Tibial artery (tissue), 4 donors: ENCODE results near the gene CRYBB2.
"Not testable (repeated sequence)": the region's sequence is repeated elsewhere in the genome, so short reads cannot be mapped to it uniquely, and the experiment has no call there.

Experiments
- DNase-seq, 2 donors: peaks; one replicate each; pipeline ENCODE4 v3.0.0-alpha.2; 2019
- H3K27ac ChIP-seq, 2 donors: fragments of 200-600 bp; sonication (generic) in 1 of 2; 1 replicate in 1 of 2; 2 replicates in 1 of 2; pipeline ENCODE4 v1.5.1; 2018 to 2019; ENCODE audit warnings: mild to moderate bottlenecking in 1 of 2
- H3K27me3 ChIP-seq, 2 donors: fragments of 200-600 bp; sonication (generic) in 1 of 2; one replicate each; pipeline versions ENCODE4 v1.5.1 to v1.6.0; 2016 to 2019
- H3K36me3 ChIP-seq, 3 donors: fragments of 200-600 bp; sonication (generic) in 2 of 3; one replicate each; pipeline ENCODE4 v1.5.1; 2016 to 2019; ENCODE audit warnings: mild to moderate bottlenecking in 2 of 3
- H3K4me1 ChIP-seq, 4 donors: fragments of 200-600 bp; sonication (generic) in 2 of 4; 1 replicate in 3 of 4; 2 replicates in 1 of 4; pipeline ENCODE4 v1.5.1; 2016 to 2019
- H3K4me3 ChIP-seq, 2 donors: fragments of 200-600 bp; sonication (generic) in 1 of 2; 1 replicate in 1 of 2; 2 replicates in 1 of 2; pipeline ENCODE4 v1.5.1; 2018 to 2019; ENCODE audit warnings: mild to moderate bottlenecking in 2 of 2
- H3K9me3 ChIP-seq, 3 donors: fragments of 200-600 bp; sonication (generic) in 1 of 3; one replicate each; pipeline ENCODE4 v1.5.1; 2016 to 2019
- intact Hi-C: fragments of 100-400 bp; cut with DNase I; formaldehyde crosslinking; loops from one replicate; pipeline ENCODE4 v1.15.0; 2023; ENCODE audit warnings: low total_unique reads
- TF ChIP-seq, protein P1 (sequence below), 2 experiments: fragments of 200-600 bp in 1 of 2; fragments of 450-650 bp in 1 of 2; IDR thresholded peaks; one replicate each; pipeline ENCODE4 v1.5.1; 2017 to 2019; ENCODE audit warnings: antibody characterized with exemption in 2 of 2, mild to moderate bottlenecking in 1 of 2, moderate library complexity in 1 of 2

Gene CRYBB2

DNA sequence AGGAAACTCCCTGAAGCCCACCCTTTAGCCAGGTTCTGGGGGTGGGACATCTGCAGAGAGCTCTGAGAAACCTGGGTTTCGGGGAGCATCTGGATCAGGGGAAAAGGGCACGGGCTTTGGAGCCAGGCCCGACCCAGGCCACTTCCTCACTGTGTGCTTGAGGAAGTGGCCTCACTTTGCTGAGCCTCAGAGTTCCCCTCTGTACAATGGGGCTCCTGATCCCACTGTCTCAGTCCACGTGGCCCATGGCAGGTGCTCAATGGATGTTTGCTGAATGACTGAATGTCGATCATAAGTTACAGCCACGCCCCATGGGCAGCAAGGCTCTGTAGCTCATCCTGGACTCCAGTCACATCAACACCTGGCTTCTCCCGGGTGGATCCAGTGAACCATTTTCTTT lies 18.5 kb upstream of the CRYBB2 start:
- Histone ChIP-seq H3K36me3 (peaks cover 22 to 76% (median 51%) of the 10 kb centered on the region in 3 donors), H3K4me1 (no peaks in the 10 kb centered on the region), H3K4me3 (no peak overlapping the region), H3K9me3 (no peaks in the 10 kb centered on the region), H3K27ac (no peak overlapping the region), H3K27me3 (no peaks in the 10 kb centered on the region)
- TF ChIP-seq, protein P1, sequence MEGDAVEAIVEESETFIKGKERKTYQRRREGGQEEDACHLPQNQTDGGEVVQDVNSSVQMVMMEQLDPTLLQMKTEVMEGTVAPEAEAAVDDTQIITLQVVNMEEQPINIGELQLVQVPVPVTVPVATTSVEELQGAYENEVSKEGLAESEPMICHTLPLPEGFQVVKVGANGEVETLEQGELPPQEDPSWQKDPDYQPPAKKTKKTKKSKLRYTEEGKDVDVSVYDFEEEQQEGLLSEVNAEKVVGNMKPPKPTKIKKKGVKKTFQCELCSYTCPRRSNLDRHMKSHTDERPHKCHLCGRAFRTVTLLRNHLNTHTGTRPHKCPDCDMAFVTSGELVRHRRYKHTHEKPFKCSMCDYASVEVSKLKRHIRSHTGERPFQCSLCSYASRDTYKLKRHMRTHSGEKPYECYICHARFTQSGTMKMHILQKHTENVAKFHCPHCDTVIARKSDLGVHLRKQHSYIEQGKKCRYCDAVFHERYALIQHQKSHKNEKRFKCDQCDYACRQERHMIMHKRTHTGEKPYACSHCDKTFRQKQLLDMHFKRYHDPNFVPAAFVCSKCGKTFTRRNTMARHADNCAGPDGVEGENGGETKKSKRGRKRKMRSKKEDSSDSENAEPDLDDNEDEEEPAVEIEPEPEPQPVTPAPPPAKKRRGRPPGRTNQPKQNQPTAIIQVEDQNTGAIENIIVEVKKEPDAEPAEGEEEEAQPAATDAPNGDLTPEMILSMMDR (IDR thresholded peaks at IDR 0.05): no peak
- intact Hi-C loops: no loop called here
- no peak for DNase-seq

DNA sequence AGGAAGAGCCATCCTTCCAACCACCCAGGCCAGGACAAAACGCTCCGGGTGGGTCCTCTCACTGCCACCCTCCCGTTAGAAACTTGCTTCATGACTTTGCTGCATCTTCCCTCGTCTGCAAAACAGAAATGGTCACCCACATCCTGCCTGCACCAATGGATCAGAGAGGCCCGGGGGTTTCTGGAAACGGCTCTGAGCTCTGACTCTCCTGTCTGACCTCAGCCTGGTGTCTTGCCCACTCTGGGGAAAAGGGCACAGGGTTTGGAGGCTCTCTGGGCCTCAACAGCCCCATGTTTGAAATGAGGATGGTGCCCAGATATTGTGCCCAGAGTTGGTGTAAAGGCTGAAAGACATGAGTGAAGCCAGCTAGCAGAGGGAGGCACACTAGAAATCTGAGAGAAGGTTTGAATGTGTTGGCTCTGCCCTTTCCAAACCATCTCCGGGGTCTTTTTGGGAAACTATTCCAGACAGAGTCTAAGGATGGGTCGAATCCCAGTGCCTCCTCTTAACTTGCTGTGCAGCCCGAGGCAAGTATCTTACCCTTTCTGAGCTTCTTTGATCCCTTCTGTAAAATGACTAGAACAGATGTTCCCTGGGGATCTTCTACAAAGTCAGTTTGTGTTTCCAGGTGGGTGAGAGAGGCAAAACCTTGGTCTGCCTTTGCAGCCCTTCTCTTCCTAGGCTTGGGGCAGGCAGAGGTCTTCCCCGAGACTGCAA lies 17.7 kb upstream of the CRYBB2 start:
- intact Hi-C loops: no loop called here

DNA sequence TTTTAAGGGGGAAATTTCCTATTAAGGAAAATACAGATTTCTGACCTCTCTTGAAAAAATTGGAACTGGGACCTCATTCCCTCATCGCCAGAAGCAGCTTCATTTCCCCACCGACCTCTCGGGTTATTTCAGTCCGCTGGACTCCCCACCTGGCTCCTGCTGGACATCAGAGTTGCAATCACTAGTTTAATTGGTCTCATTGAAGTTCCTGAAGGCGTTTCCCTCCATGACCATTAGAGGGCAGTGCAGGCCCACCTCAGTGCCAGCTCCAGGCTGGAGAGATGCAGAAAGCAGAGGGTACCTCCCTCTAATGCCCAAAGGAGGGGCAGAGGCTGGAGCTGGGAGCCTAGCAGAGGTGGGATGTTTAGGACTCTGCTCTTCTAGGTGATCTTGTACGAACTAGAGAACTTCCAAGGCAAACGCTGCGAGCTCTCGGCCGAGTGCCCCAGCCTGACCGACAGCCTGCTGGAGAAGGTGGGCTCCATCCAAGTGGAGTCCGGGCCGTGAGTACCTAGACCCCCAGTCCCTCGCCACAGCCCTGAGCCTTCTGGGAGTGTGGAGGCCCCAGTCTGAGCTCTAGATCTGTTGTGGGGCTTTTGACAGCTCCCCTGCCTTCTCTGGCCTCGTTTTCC lies 17.0 kb upstream of the CRYBB2 start:
- Histone ChIP-seq H3K4me1 (no peaks in the 10 kb centered on the region), H3K9me3 (no peaks in the 10 kb centered on the region), H3K4me3 (no peak overlapping the region), H3K36me3 (peaks cover 16 to 62% (median 38%) of the 10 kb centered on the region in 3 donors), H3K27ac (no peak overlapping the region), H3K27me3 (no peaks in the 10 kb centered on the region)
- DNase-seq: peak in 1 of 2 donors; percentile 55
- TF ChIP-seq, protein P1 (IDR thresholded peaks at IDR 0.05): peak; percentile 67 to 92
- intact Hi-C loops: no loop called here

More for the DNA sequence above, 17.7 kb upstream of the CRYBB2 start:
- Histone ChIP-seq H3K4me1 (no peaks in the 10 kb centered on the region), H3K27ac (no peak overlapping the region), H3K9me3 (no peaks in the 10 kb centered on the region), H3K4me3 (no peak overlapping the region), H3K27me3 (no peaks in the 10 kb centered on the region), H3K36me3 (peaks cover 20 to 69% (median 45%) of the 10 kb centered on the region in 3 donors)
- DNase-seq: no peak
- TF ChIP-seq, protein P1 (IDR thresholded peaks at IDR 0.05): no peak

DNA sequence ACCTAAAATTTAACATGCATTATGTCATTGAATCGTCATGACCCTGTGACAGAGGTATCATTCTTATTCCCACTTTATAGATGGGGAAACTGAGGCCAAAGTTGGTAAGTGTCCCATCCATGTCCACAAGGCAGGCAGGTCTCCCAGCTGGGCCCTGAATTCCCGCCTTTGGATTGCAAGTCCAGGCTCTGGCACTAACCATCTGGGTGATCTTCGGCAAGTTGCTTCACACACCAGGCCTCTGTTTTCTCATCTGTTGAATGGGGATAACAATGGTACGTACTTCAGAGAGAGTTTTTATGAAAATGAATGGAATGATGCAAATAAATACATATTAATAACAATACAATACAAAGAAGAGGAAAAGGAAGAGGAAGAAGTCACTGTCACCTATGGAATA lies 16.4 kb upstream of the CRYBB2 start:
- Histone ChIP-seq H3K36me3 (peaks cover 9 to 55% (median 31%) of the 10 kb centered on the region in 3 donors), H3K4me1 (no peaks in the 10 kb centered on the region), H3K27me3 (no peaks in the 10 kb centered on the region), H3K27ac (no peak overlapping the region), H3K4me3 (no peak overlapping the region), H3K9me3 (no peaks in the 10 kb centered on the region)
- intact Hi-C loops: no loop called here
- TF ChIP-seq, protein P1 (IDR thresholded peaks at IDR 0.05): no peak
- no peak for DNase-seq

DNA sequence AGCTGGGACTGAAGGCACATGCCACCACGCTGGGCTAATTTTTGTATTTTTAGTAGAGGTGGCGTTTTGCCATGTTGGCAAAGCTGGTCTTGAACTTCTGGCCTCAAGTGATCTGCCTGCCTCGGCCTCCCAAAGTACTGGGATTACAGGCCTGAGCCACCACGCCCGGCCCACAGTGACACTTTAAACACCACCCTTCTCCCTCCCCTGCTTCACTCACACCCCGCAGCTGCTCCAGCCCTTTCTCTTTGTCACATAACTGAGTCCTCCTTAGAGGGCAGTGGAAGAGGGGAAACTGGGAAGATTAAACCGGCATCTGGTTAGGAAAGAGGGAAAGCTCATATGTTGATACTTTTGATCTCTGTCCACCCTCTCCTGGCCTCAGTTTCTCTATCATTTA lies 14.9 kb upstream of the CRYBB2 start:
- H3K4me3 ChIP-seq, H3K27ac ChIP-seq, DNase-seq, H3K4me1 ChIP-seq, intact Hi-C loops, H3K9me3 ChIP-seq, H3K27me3 ChIP-seq: not testable (repeated sequence)
- peaks cover 9 to 42% (median 22%) of the 10 kb centered on the region in 3 donors for H3K36me3 ChIP-seq

DNA sequence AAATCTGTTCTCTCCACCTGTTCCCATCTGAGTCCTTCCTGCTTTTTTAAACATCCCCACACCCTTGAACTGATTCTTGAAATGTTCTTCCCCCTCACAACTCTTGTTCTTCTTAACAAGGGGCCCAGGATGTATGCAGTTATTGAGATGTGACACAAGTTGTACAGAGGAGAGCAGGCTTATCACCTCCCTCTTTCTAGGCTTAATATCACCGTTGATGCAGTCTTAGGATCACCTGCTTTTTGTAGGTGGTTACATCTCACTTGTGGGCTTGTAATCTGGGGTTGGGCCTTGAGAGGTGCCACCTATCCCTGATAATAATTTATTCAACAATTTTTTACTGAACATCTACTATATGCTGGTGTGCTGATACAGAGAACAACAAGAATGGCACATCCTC lies 13.6 kb upstream of the CRYBB2 start:
- DNase-seq: no peak
- H3K4me1 ChIP-seq: no peaks in the 10 kb centered on the region
- peaks cover 9 to 30% (median 17%) of the 10 kb centered on the region in 3 donors for H3K36me3 ChIP-seq
- intact Hi-C loops: no loop called here
- no peaks in the 10 kb centered on the region for H3K9me3 ChIP-seq
- H3K27ac ChIP-seq: no peak overlapping the region
- no peak overlapping the region for H3K4me3 ChIP-seq
- TF ChIP-seq, protein P1 (IDR thresholded peaks at IDR 0.05): no peak
- H3K27me3 ChIP-seq: no peaks in the 10 kb centered on the region
